ENCODE data around the gene MSANTD2.

GRCh38 chr11:124821995-124822730 is 22.0 kb upstream of the MSANTD2 start:
- no peak for TF ChIP-seq CTCF (IDR thresholded peaks at IDR 0.05)
- TF ChIP-seq POLR2A (IDR thresholded peaks at IDR 0.05) = no peak

Data from right lobe of liver (tissue), 4 donors.